HCT116 (cell line): Measurements from ENCODE around the gene ELK3.

Experiments used
- CEBPB ChIP-seq: IDR thresholded peaks from 2 replicates; pipeline ENCODE4 v1.6.1; 2012; ENCODE audit warnings: low read depth
- CTCF ChIP-seq, 3 experiments: fragments of 200-600 bp in 1 of 3; sonication (generic) in 1 of 3; IDR thresholded peaks in 2 of 3; conservative IDR thresholded peaks in 1 of 3; 2 replicates each; pipeline ENCODE4 v1.5.1; 2012 to 2017; ENCODE audit warnings: low read depth in 2 of 3, low read length in 2 of 3, antibody characterized with exemption in 1 of 3, borderline replicate concordance in 1 of 3, control low read depth in 1 of 3, mild to moderate bottlenecking in 1 of 3, mixed read lengths in 1 of 3, mixed run types in 1 of 3, moderate library complexity in 1 of 3; ENCODE audit not compliant: insufficient read depth in 1 of 3
- ELF1 ChIP-seq: IDR thresholded peaks from 2 replicates; pipeline ENCODE4 v1.6.1; 2012; ENCODE audit warnings: low read depth, borderline replicate concordance
- EZH2 ChIP-seq: fragments of 200-600 bp; sonication (generic); IDR thresholded peaks from 2 replicates; pipeline ENCODE4 v1.6.1; 2017; ENCODE audit warnings: antibody characterized with exemption, mixed run types
- POLR2A ChIP-seq: IDR thresholded peaks from 2 replicates; pipeline ENCODE4 v1.7.0; 2011; ENCODE audit warnings: borderline replicate concordance; ENCODE audit not compliant: insufficient read depth, insufficient read length; ENCODE audit errors: extremely low read depth
- POLR2AphosphoS5 ChIP-seq: IDR thresholded peaks from 2 replicates; pipeline ENCODE4 v1.6.1; 2011; ENCODE audit warnings: mild to moderate bottlenecking, low read depth, low read length, moderate library complexity
- RAD21 ChIP-seq: IDR thresholded peaks from 2 replicates; pipeline ENCODE4 v1.6.1; 2012; ENCODE audit warnings: low read depth, mild to moderate bottlenecking
- SIN3A ChIP-seq: IDR thresholded peaks from 2 replicates; pipeline ENCODE4 v1.6.1; 2012; ENCODE audit warnings: low read depth
- ZFX ChIP-seq: fragments of 450-650 bp; IDR thresholded peaks from 2 replicates; pipeline ENCODE4 v1.6.1; 2017
- ZNF274 ChIP-seq: fragments of 200-500 bp; sonication (Bioruptor generic); IDR thresholded peaks from 2 replicates; pipeline ENCODE4 v1.6.1; 2014; ENCODE audit warnings: mild to moderate bottlenecking, low read depth, low read length, inconsistent platforms
- TF ChIP-seq, protein P1 (sequence below): IDR thresholded peaks from 2 replicates; pipeline ENCODE4 v1.6.1; 2012; ENCODE audit warnings: low read depth

- TF ChIP-seq POLR2AphosphoS5 (no peak), ELF1 (no peak), RAD21 (no peak), POLR2A (no peak), EZH2 (no peak), CTCF (IDR thresholded peaks at IDR 0.05 in 2 of 3, conservative IDR thresholded peaks at IDR 0.05 in 1 of 3; ENCODE audit: borderline replicate concordance in 1 of 3, insufficient read depth in 1 of 3, low read depth in 2 of 3, low read length in 2 of 3) (no peak), SIN3A (no peak), ZFX (no peak), ZNF274 (no peak), CEBPB (no peak)
- TF ChIP-seq, protein P1, sequence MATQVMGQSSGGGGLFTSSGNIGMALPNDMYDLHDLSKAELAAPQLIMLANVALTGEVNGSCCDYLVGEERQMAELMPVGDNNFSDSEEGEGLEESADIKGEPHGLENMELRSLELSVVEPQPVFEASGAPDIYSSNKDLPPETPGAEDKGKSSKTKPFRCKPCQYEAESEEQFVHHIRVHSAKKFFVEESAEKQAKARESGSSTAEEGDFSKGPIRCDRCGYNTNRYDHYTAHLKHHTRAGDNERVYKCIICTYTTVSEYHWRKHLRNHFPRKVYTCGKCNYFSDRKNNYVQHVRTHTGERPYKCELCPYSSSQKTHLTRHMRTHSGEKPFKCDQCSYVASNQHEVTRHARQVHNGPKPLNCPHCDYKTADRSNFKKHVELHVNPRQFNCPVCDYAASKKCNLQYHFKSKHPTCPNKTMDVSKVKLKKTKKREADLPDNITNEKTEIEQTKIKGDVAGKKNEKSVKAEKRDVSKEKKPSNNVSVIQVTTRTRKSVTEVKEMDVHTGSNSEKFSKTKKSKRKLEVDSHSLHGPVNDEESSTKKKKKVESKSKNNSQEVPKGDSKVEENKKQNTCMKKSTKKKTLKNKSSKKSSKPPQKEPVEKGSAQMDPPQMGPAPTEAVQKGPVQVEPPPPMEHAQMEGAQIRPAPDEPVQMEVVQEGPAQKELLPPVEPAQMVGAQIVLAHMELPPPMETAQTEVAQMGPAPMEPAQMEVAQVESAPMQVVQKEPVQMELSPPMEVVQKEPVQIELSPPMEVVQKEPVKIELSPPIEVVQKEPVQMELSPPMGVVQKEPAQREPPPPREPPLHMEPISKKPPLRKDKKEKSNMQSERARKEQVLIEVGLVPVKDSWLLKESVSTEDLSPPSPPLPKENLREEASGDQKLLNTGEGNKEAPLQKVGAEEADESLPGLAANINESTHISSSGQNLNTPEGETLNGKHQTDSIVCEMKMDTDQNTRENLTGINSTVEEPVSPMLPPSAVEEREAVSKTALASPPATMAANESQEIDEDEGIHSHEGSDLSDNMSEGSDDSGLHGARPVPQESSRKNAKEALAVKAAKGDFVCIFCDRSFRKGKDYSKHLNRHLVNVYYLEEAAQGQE: no peak
These were observed 117.0 kb downstream of the ELK3 start for GRCh38 chr12:96311191-96311590.
